ENCODE data around the gene CNDP1.

The CNDP1 gene

GRCh38 chr18:74608681-74609080, 74.4 kb downstream of the CNDP1 start:
- Histone ChIP-seq H3K4me1 (ENCODE audit: control insufficient read depth in 2 of 2, insufficient read depth in 1 of 2, low read depth in 1 of 2, low read length in 2 of 2) (no peaks in the 10 kb centered on the region), H3K4ac (ENCODE audit: low read length) (no peak overlapping the region), H3K4me3 (ENCODE audit: low read length in 2 of 2) (no peak overlapping the region), H3K27me3 (ENCODE audit: control insufficient read depth in 3 of 3, insufficient read depth in 3 of 3, low read depth in 1 of 3, low read length in 3 of 3) (no peaks in the 10 kb centered on the region), H2AK5ac (ENCODE audit: low read depth, low read length) (no peak overlapping the region), H3K27ac (replicated peaks; ENCODE audit: low read length) (no peak overlapping the region), H2BK12ac (ENCODE audit: low read length) (no peak overlapping the region), H4K8ac (ENCODE audit: low read depth, low read length) (no peak overlapping the region), H2BK120ac (ENCODE audit: low read depth, low read length) (no peak overlapping the region), H4K91ac (ENCODE audit: low read depth, low read length, poor library complexity) (no peak overlapping the region), H3K9ac (ENCODE audit: low read depth, low read length, poor library complexity) (no peak overlapping the region), H3K36me3 (replicated peaks in 1 of 2; ENCODE audit: control insufficient read depth in 2 of 2, insufficient read depth in 2 of 2, low read length in 2 of 2) (no peaks in the 10 kb centered on the region), H3K9me3 (replicated peaks in 1 of 2; ENCODE audit: control insufficient read depth in 2 of 2, insufficient read depth in 1 of 2, low read depth in 1 of 2, low read length in 2 of 2) (no peaks in the 10 kb centered on the region), H3K18ac (ENCODE audit: low read length) (no peak overlapping the region), H3K4me2 (ENCODE audit: insufficient read depth, low read length, poor library complexity, severe bottlenecking) (no peak overlapping the region), H3K79me1 (ENCODE audit: low read depth, low read length) (peaks cover 4% of the 10 kb centered on the region), H3K23ac (ENCODE audit: low read depth, low read length, poor library complexity) (no peak overlapping the region), H2BK15ac (ENCODE audit: low read length) (no peak overlapping the region), H3K14ac (ENCODE audit: low read length) (no peak overlapping the region), H2BK5ac (ENCODE audit: low read length) (no peak overlapping the region), H2AFZ (ENCODE audit: low read length) (no peak overlapping the region)
- no peak for DNase-seq (ENCODE audit: low spot score)
- WGBS, 2 donors (ENCODE audit: extremely low coverage in 2 of 2, insufficient read length in 2 of 2, insufficient replicate concordance in 1 of 2), result no CpG with 5 or more reads among the region's 2 CpGs

DNA sequence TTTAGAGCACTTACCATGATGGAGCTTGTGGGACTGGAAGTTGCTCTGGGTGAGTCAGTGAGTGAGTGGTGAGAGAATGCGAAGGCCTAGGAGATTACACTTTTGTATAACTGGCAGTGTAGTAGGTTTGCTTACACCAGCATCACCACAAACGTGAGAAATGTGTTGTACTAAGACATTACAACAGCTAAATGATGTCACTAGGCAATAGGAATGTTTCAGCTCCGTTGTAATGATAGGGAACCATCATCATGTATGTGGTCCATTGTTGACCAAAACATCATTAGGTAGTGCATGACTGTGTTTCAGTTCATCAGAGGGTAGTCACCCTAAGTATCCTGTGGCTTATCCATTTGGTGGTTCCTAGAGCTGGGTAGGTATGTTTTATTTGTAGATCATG, 75.2 kb downstream of the CNDP1 start:
- Histone ChIP-seq H3K4ac (ENCODE audit: low read length) (no peak overlapping the region), H3K23ac (ENCODE audit: low read depth, low read length, poor library complexity) (no peak overlapping the region), H3K14ac (ENCODE audit: low read length) (no peak overlapping the region), H4K8ac (ENCODE audit: low read depth, low read length) (no peak overlapping the region), H2BK5ac (ENCODE audit: low read length) (no peak overlapping the region), H3K27me3 (ENCODE audit: control insufficient read depth in 3 of 3, insufficient read depth in 3 of 3, low read depth in 1 of 3, low read length in 3 of 3) (no peaks in the 10 kb centered on the region), H3K27ac (replicated peaks; ENCODE audit: low read length) (no peak overlapping the region), H3K4me1 (ENCODE audit: control insufficient read depth in 2 of 2, insufficient read depth in 1 of 2, low read depth in 1 of 2, low read length in 2 of 2) (no peaks in the 10 kb centered on the region), H2BK120ac (ENCODE audit: low read depth, low read length) (no peak overlapping the region), H2BK15ac (ENCODE audit: low read length) (no peak overlapping the region), H2AK5ac (ENCODE audit: low read depth, low read length) (no peak overlapping the region), H3K79me1 (ENCODE audit: low read depth, low read length) (peaks cover 4% of the 10 kb centered on the region), H3K4me3 (ENCODE audit: low read length in 2 of 2) (no peak overlapping the region), H4K91ac (ENCODE audit: low read depth, low read length, poor library complexity) (no peak overlapping the region), H3K4me2 (ENCODE audit: insufficient read depth, low read length, poor library complexity, severe bottlenecking) (no peak overlapping the region), H3K36me3 (replicated peaks in 1 of 2; ENCODE audit: control insufficient read depth in 2 of 2, insufficient read depth in 2 of 2, low read length in 2 of 2) (no peaks in the 10 kb centered on the region), H3K9ac (ENCODE audit: low read depth, low read length, poor library complexity) (no peak overlapping the region), H2AFZ (ENCODE audit: low read length) (no peak overlapping the region), H3K18ac (ENCODE audit: low read length) (no peak overlapping the region), H2BK12ac (ENCODE audit: low read length) (no peak overlapping the region), H3K9me3 (replicated peaks in 1 of 2; ENCODE audit: control insufficient read depth in 2 of 2, insufficient read depth in 1 of 2, low read depth in 1 of 2, low read length in 2 of 2) (no peaks in the 10 kb centered on the region)
- no peak for DNase-seq (ENCODE audit: low spot score)
- no CpG with 5 or more reads among the region's 3 CpGs for WGBS, 2 donors (ENCODE audit: extremely low coverage in 2 of 2, insufficient read length in 2 of 2, insufficient replicate concordance in 1 of 2)

DNA sequence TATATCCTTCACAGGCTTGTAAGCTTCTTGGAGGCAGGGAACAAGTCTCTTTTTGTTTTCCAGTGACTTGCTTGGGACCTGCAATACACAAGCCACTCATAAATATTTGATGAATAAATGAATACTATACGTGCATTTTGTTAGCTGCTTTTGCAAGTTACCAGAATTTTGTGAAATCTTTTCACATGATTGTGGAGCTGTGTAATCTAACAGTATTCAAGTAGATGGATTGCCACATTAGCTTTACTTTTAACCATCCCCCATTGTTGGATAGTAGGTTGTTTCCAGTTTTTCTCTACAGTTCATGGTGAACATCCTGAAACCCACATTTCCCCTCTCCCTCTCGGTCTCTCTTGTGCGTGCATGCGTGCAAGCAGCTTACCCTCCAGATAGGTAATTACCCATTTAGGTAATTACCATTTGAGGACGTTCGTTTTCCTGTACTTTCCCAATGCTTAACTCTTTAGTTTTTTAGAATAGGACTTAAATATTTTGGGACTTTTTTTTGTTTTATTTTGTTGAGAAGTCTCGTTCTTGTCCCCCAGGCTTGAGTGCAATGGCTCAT, 75.8 kb downstream of the CNDP1 start:
- no peaks in the 10 kb centered on the region for H3K27me3 ChIP-seq (ENCODE audit: control insufficient read depth in 3 of 3, insufficient read depth in 3 of 3, low read depth in 1 of 3, low read length in 3 of 3)
- no peaks in the 10 kb centered on the region for H3K36me3 ChIP-seq (replicated peaks in 1 of 2; ENCODE audit: control insufficient read depth in 2 of 2, insufficient read depth in 2 of 2, low read length in 2 of 2)
- peaks cover 0 to 3% of the 10 kb centered on the region in 2 donors for H3K9me3 ChIP-seq (replicated peaks in 1 of 2; ENCODE audit: control insufficient read depth in 2 of 2, insufficient read depth in 1 of 2, low read depth in 1 of 2, low read length in 2 of 2)
- H3K9ac ChIP-seq (ENCODE audit: low read depth, low read length, poor library complexity), result no peak overlapping the region
- H2AK5ac ChIP-seq (ENCODE audit: low read depth, low read length), result no peak overlapping the region
- H3K4me3 ChIP-seq (ENCODE audit: low read length in 2 of 2), result no peak overlapping the region
- no peak overlapping the region for H2AFZ ChIP-seq (ENCODE audit: low read length)
- no peak overlapping the region for H4K8ac ChIP-seq (ENCODE audit: low read depth, low read length)
- no peak overlapping the region for H3K4me2 ChIP-seq (ENCODE audit: insufficient read depth, low read length, poor library complexity, severe bottlenecking)
- no peak overlapping the region for H2BK5ac ChIP-seq (ENCODE audit: low read length)
- H3K79me1 ChIP-seq (ENCODE audit: low read depth, low read length), result peaks cover 4% of the 10 kb centered on the region
- no peak overlapping the region for H3K4ac ChIP-seq (ENCODE audit: low read length)
- no peak overlapping the region for H3K23ac ChIP-seq (ENCODE audit: low read depth, low read length, poor library complexity)
- no peak overlapping the region for H2BK120ac ChIP-seq (ENCODE audit: low read depth, low read length)
- WGBS, 2 donors (ENCODE audit: extremely low coverage in 2 of 2, insufficient read length in 2 of 2, insufficient replicate concordance in 1 of 2), result no CpG with 5 or more reads among the region's 7 CpGs
- no peaks in the 10 kb centered on the region for H3K4me1 ChIP-seq (ENCODE audit: control insufficient read depth in 2 of 2, insufficient read depth in 1 of 2, low read depth in 1 of 2, low read length in 2 of 2)
- no peak overlapping the region for H2BK15ac ChIP-seq (ENCODE audit: low read length)
- no peak for DNase-seq (ENCODE audit: low spot score)
- H3K18ac ChIP-seq (ENCODE audit: low read length), result no peak overlapping the region
- no peak overlapping the region for H4K91ac ChIP-seq (ENCODE audit: low read depth, low read length, poor library complexity)
- no peak overlapping the region for H2BK12ac ChIP-seq (ENCODE audit: low read length)
- no peak overlapping the region for H3K14ac ChIP-seq (ENCODE audit: low read length)
- no peak overlapping the region for H3K27ac ChIP-seq (replicated peaks; ENCODE audit: low read length)

GRCh38 chr18:74610860-74611259, 76.6 kb downstream of the CNDP1 start:
- H3K27me3 ChIP-seq (ENCODE audit: control insufficient read depth in 3 of 3, insufficient read depth in 3 of 3, low read depth in 1 of 3, low read length in 3 of 3), result no peaks in the 10 kb centered on the region
- no peak overlapping the region for H2AK5ac ChIP-seq (ENCODE audit: low read depth, low read length)
- no peaks in the 10 kb centered on the region for H3K4me1 ChIP-seq (ENCODE audit: control insufficient read depth in 2 of 2, insufficient read depth in 1 of 2, low read depth in 1 of 2, low read length in 2 of 2)
- H3K4me2 ChIP-seq (ENCODE audit: insufficient read depth, low read length, poor library complexity, severe bottlenecking), result no peak overlapping the region
- no peak overlapping the region for H4K8ac ChIP-seq (ENCODE audit: low read depth, low read length)
- no peak overlapping the region for H2BK120ac ChIP-seq (ENCODE audit: low read depth, low read length)
- no peak overlapping the region for H4K91ac ChIP-seq (ENCODE audit: low read depth, low read length, poor library complexity)
- no CpG with 5 or more reads among the region's 1 CpG for WGBS, 2 donors (ENCODE audit: extremely low coverage in 2 of 2, insufficient read length in 2 of 2, insufficient replicate concordance in 1 of 2)
- no peak overlapping the region for H3K18ac ChIP-seq (ENCODE audit: low read length)
- H3K4ac ChIP-seq (ENCODE audit: low read length), result no peak overlapping the region
- no peak overlapping the region for H3K27ac ChIP-seq (replicated peaks; ENCODE audit: low read length)
- H3K4me3 ChIP-seq (ENCODE audit: low read length in 2 of 2), result no peak overlapping the region
- no peaks in the 10 kb centered on the region for H3K36me3 ChIP-seq (replicated peaks in 1 of 2; ENCODE audit: control insufficient read depth in 2 of 2, insufficient read depth in 2 of 2, low read length in 2 of 2)
- H3K23ac ChIP-seq (ENCODE audit: low read depth, low read length, poor library complexity), result no peak overlapping the region
- H3K9me3 ChIP-seq (replicated peaks in 1 of 2; ENCODE audit: control insufficient read depth in 2 of 2, insufficient read depth in 1 of 2, low read depth in 1 of 2, low read length in 2 of 2), result peaks cover 0 to 3% of the 10 kb centered on the region in 2 donors
- no peak overlapping the region for H3K14ac ChIP-seq (ENCODE audit: low read length)
- H3K9ac ChIP-seq (ENCODE audit: low read depth, low read length, poor library complexity), result no peak overlapping the region
- no peak overlapping the region for H2BK15ac ChIP-seq (ENCODE audit: low read length)
- H2BK5ac ChIP-seq (ENCODE audit: low read length), result no peak overlapping the region
- no peak overlapping the region for H2AFZ ChIP-seq (ENCODE audit: low read length)
- DNase-seq (ENCODE audit: low spot score), result no peak
- peaks cover 4% of the 10 kb centered on the region for H3K79me1 ChIP-seq (ENCODE audit: low read depth, low read length)
- no peak overlapping the region for H2BK12ac ChIP-seq (ENCODE audit: low read length)

All from neuronal stem cell (in vitro differentiated cells).